NCI-H2029 treated with DMSO at 0.1 percent for 48 hours (cell line): ENCODE measurements around the gene CNR2.
"Not testable (repeated sequence)": the region's sequence is repeated elsewhere in the genome, so short reads cannot be mapped to it uniquely, and the experiment has no call there.

Experiments used
- DNase-seq: peaks from one replicate; lab custom pipeline; 2025; lab: John Stamatoyannopoulos, UW

CNR2 gene

GRCh38 chr1:23834156-23834555 lies 79.0 kb downstream of the CNR2 start:
- not testable (repeated sequence) for DNase-seq

DNA sequence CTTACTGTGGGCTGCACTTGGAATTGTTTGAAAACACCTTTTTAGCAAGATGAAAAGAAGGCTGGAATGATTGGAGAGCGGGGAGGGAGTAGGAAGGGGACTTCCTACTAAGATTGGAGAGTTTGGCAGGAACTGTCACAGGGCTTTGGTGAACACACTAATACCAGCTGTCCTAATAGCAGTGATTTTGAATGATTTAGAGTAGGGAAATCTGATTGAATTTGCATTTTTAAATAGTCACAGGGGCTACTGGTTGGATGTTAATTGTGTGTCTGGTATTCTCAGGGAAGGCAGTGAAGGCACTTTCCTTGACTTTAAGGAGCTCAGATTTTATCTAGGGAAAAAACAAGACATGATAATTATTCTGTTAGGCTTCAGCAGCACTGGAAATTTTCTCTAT lies 85.4 kb downstream of the CNR2 start:
- no peak for DNase-seq

GRCh38 chr1:23826590-23826989 lies 86.6 kb downstream of the CNR2 start:
- not testable (repeated sequence) for DNase-seq

DNA sequence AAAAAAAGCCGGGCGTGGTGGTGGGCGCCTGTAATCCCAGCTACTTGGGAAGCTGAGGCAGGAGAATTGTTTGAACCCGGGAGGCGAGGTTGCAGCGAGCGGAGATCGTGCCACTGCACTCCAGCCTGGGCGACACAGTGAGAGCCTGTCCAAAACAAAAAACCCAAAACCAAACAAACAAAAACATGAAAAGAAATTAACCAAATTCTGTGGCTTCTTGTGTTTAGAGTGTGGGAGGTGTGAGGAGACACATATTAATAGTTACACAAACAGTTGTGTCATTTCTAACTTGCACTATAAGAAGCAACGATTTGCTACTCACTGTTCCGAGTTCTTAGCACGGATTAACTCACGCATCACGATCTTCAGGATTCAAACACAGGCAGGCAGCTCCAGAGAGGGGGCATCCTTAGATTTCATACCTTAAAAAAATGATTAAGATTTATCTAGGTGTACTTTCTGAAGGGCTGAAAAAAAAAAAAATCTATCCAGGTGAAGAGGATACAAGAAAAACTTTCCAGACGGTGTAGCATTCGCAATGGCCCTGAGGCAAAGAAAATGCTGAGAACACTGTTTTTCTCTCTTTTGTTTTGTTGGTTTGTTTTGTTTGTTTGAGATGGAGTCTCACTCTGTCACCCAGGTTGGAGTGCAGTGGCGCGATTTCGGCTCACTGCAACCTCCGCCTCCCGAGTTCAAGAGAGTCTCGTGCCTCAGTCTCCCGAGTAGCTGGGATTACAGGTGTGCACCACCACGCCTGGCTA lies 87.2 kb downstream of the CNR2 start:
- no peak for DNase-seq

DNA sequence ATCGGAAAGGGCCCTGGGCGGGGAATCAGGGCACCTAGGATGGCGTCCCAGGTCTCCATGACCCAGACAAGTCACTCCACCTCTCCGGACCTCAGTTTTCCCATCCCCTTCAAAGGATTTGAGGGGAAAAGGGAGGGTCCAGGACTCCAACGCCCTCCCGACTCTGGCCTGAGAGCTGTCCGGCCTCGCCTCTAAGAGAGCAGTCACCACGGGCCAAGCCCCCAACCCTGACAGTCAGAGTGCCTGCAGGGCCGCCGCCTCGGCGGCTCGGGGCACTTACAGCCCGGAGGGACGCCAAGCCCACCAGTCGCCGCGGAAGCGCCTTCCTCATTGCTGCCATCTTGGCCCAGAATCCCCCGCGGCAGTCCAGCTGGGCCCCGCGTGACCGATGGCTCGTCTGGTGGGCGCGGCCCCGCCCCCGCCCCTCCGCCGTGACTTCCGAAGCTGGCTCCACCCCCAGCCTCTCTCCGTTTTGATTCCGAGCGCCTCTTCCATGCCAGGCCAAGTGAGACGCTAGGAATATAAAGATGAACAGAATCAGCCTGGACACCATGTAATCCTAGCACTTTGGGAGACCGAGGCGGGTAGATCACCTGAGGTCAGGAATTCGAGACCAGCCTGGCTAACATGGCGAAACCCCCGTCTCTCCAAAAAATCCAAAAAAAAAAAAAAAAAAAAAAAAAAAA lies 87.9 kb downstream of the CNR2 start, which contains the start of gene HMGCL:
TSS of gene HMGCL (minus strand) at position 354 of the 686 bp plus-strand sequence. CDS start at position 340, 14 bp downstream.
- DNase-seq, result peak; percentile 35

DNA sequence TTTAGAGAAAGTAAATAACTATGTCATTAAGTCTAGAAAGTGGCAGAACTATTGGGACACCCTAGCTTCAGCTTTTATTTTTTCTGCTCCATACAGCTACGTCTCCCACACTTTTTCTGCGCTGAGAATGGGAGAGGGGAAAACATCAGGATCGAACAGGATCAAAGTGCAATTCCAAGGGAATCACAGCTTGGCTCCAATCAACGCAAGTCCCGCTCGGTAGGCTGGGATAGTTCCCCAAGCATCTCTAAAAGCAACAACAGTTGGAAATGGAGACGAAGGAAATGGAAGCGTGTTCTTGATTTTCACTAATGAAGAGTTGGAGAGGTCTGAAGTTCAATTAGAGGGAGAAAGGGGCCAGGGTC lies 88.5 kb downstream of the CNR2 start:
- DNase-seq, result no peak

- no peak for DNase-seq
Measured at GRCh38 chr1:23823767-23824166, 89.4 kb downstream of the CNR2 start.
